HEK293 (cell line): ENCODE results near the gene PIK3R5.

Source experiments
- CTCF ChIA-PET: fragments of 350-600 bp; formaldehyde crosslinking; extraction: SDS; loops from one replicate; lab custom pipeline; 2021; ENCODE audit warnings: antibody characterized with exemption; lab: Yijun Ruan, JAX
- POLR2A ChIA-PET: fragments of 300-600 bp; formaldehyde crosslinking; extraction: SDS; loops from one replicate; lab custom pipeline; 2020; ENCODE audit warnings: antibody characterized with exemption, inconsistent platforms; lab: Yijun Ruan, JAX
- H3K27ac ChIP-seq: fragments of 200-500 bp; sonication (Bioruptor generic); 2 replicates; pipeline ENCODE4 v1.5.1; 2014; ENCODE audit warnings: low read depth, low read length, control low read depth, inconsistent platforms; ENCODE audit errors: extremely low read depth
- H3K36me3 ChIP-seq, 2 experiments: fragments of 200-500 bp in 1 of 2; sonication (Bioruptor generic) in 1 of 2; 1 replicate in 1 of 2; 2 replicates in 1 of 2; pipeline ENCODE4 v1.5.1; 2014 to 2017; ENCODE audit warnings: inconsistent platforms in 2 of 2, low read length in 2 of 2; ENCODE audit not compliant: control insufficient read depth in 2 of 2, insufficient read depth in 1 of 2
- H3K4me1 ChIP-seq: fragments of 200-500 bp; sonication (Bioruptor generic); 2 replicates; pipeline ENCODE4 v1.5.1; 2014; ENCODE audit warnings: mild to moderate bottlenecking, low read length, inconsistent platforms; ENCODE audit not compliant: control insufficient read depth, insufficient read depth
- H3K4me3 ChIP-seq: 2 replicates; pipeline ENCODE4 v1.5.1; 2011; ENCODE audit warnings: low read depth, mild to moderate bottlenecking, control low read depth, low read length, moderate library complexity
- H3K9me3 ChIP-seq: fragments of 200-500 bp; sonication (Bioruptor generic); 2 replicates; pipeline ENCODE4 v1.5.1; 2014; ENCODE audit warnings: low read depth, low read length, inconsistent platforms; ENCODE audit not compliant: control insufficient read depth, insufficient read depth
- ATF2 ChIP-seq: fragments of 450-650 bp; formaldehyde crosslinking; IDR thresholded peaks from 2 replicates; pipeline ENCODE4 v1.5.1; 2016; ENCODE audit warnings: missing biosample characterization, missing genetic modification characterization, low read depth
- BCL6B ChIP-seq: fragments of 450-650 bp; formaldehyde crosslinking; IDR thresholded peaks from 2 replicates; pipeline ENCODE4 v1.5.1; 2017; ENCODE audit warnings: missing biosample characterization, missing genetic modification characterization
- ELK4 ChIP-seq: IDR thresholded peaks from 2 replicates; pipeline ENCODE4 v1.6.1; 2011; ENCODE audit warnings: mild to moderate bottlenecking, low read depth, low read length, borderline replicate concordance
- ZBTB44 ChIP-seq: fragments of 450-650 bp; IDR thresholded peaks from 2 replicates; pipeline ENCODE4 v1.5.1; 2018; ENCODE audit warnings: missing biosample characterization, mild to moderate bottlenecking, missing genetic modification characterization
- ZNF112 ChIP-seq: fragments of 450-650 bp; formaldehyde crosslinking; IDR thresholded peaks from 2 replicates; pipeline ENCODE4 v1.5.0; 2017; ENCODE audit warnings: missing biosample characterization, missing genetic modification characterization
- ZNF114 ChIP-seq: fragments of 450-650 bp; formaldehyde crosslinking; IDR thresholded peaks from 2 replicates; pipeline ENCODE4 v1.5.0; 2017; ENCODE audit warnings: missing biosample characterization, missing genetic modification characterization
- ZNF132 ChIP-seq: fragments of 450-650 bp; formaldehyde crosslinking; IDR thresholded peaks from 2 replicates; pipeline ENCODE4 v1.5.1; 2017; ENCODE audit warnings: missing biosample characterization, missing genetic modification characterization, borderline replicate concordance
- ZNF138 ChIP-seq: fragments of 450-650 bp; formaldehyde crosslinking; IDR thresholded peaks from 2 replicates; pipeline ENCODE4 v1.5.1; 2016; ENCODE audit warnings: missing biosample characterization, missing genetic modification characterization, borderline replicate concordance
- ZNF2 ChIP-seq: fragments of 450-650 bp; formaldehyde crosslinking; IDR thresholded peaks from 2 replicates; pipeline ENCODE4 v1.5.1; 2016; ENCODE audit warnings: missing biosample characterization, missing genetic modification characterization
- ZNF223 ChIP-seq: fragments of 450-650 bp; formaldehyde crosslinking; IDR thresholded peaks from 2 replicates; pipeline ENCODE4 v1.5.1; 2016; ENCODE audit warnings: missing biosample characterization, missing genetic modification characterization
- ZNF354C ChIP-seq: fragments of 450-650 bp; formaldehyde crosslinking; IDR thresholded peaks from 2 replicates; pipeline ENCODE4 v1.5.1; 2016; ENCODE audit warnings: missing biosample characterization, missing genetic modification characterization, low read depth, borderline replicate concordance
- ZNF37A ChIP-seq: fragments of 450-650 bp; IDR thresholded peaks from 2 replicates; pipeline ENCODE4 v1.5.1; 2018; ENCODE audit warnings: missing biosample characterization, missing genetic modification characterization
- ZNF513 ChIP-seq: fragments of 450-650 bp; IDR thresholded peaks from 2 replicates; pipeline ENCODE4 v1.5.1; 2018; ENCODE audit warnings: missing biosample characterization, missing genetic modification characterization
- ZNF561 ChIP-seq: fragments of 450-650 bp; IDR thresholded peaks from 2 replicates; pipeline ENCODE4 v1.5.1; 2018; ENCODE audit warnings: missing biosample characterization, missing genetic modification characterization, borderline replicate concordance
- ZNF600 ChIP-seq: fragments of 450-650 bp; formaldehyde crosslinking; IDR thresholded peaks from 2 replicates; pipeline ENCODE4 v1.5.1; 2016; ENCODE audit warnings: missing biosample characterization, missing genetic modification characterization
- ZNF692 ChIP-seq: fragments of 450-650 bp; formaldehyde crosslinking; IDR thresholded peaks from 2 replicates; pipeline ENCODE4 v1.5.1; 2016; ENCODE audit warnings: missing biosample characterization, missing genetic modification characterization
- ZNF777 ChIP-seq: fragments of 450-650 bp; formaldehyde crosslinking; IDR thresholded peaks from 2 replicates; pipeline ENCODE4 v1.5.1; 2017; ENCODE audit warnings: missing biosample characterization, missing genetic modification characterization, borderline replicate concordance
- ZSCAN18 ChIP-seq: fragments of 450-650 bp; formaldehyde crosslinking; IDR thresholded peaks from 2 replicates; pipeline ENCODE4 v1.5.1; 2016; ENCODE audit warnings: missing biosample characterization, missing genetic modification characterization

Gene PIK3R5

GRCh38 chr17:8946476-8946875 is 19.0 kb downstream of the PIK3R5 start:
- CTCF ChIA-PET = no interaction called here
- H3K4me3 ChIP-seq = no peak overlapping the region
- no peaks in the 10 kb centered on the region for H3K4me1 ChIP-seq
- POLR2A ChIA-PET = no interaction called here
- no peaks in the 10 kb centered on the region for H3K36me3 ChIP-seq
- no peak for TF ChIP-seq ZNF600 (tag by site-specific recombination)
- TF ChIP-seq ZSCAN18 (tag by site-specific recombination) = no peak
- TF ChIP-seq ELK4 = no peak
- TF ChIP-seq ZNF692 (tag by site-specific recombination) = no peak
- H3K27ac ChIP-seq = no peak overlapping the region
- no peaks in the 10 kb centered on the region for H3K9me3 ChIP-seq

- CTCF ChIA-PET = interaction anchor here (1.0 kb wide), 1 partner anchor 52 kb away, joined by 5 read pairs; no protein-coding TSS in a partner anchor
- no peaks in the 10 kb centered on the region for H3K4me1 ChIP-seq
- no peaks in the 10 kb centered on the region for H3K36me3 ChIP-seq
- H3K4me3 ChIP-seq = no peak overlapping the region
- TF ChIP-seq ATF2 = no peak
- no peaks in the 10 kb centered on the region for H3K9me3 ChIP-seq
- POLR2A ChIA-PET = no interaction called here
- H3K27ac ChIP-seq = no peak overlapping the region
Observed at GRCh38 chr17:8946071-8946470, 19.4 kb downstream of the PIK3R5 start.

- Histone ChIP-seq H3K36me3 (no peaks in the 10 kb centered on the region), H3K4me1 (no peaks in the 10 kb centered on the region), H3K27ac (no peak overlapping the region), H3K9me3 (no peaks in the 10 kb centered on the region), H3K4me3 (no peak overlapping the region)
- ChIA-PET POLR2A (no interaction called here), CTCF (interaction anchor here (1.1 kb wide), 1 partner anchor 159 kb away, joined by 4 read pairs; no protein-coding TSS in a partner anchor)
- TF ChIP-seq ZNF777 (tag by site-specific recombination) (no peak), ZNF354C (tag by site-specific recombination) (no peak), ATF2 (no peak), ZNF37A (tag by site-specific recombination) (no peak), ZNF112 (no peak), ZNF561 (tag by site-specific recombination) (no peak), ZNF114 (no peak), ZNF132 (tag by site-specific recombination) (no peak), ZNF2 (no peak), ZBTB44 (tag by site-specific recombination) (no peak), ZNF138 (tag by site-specific recombination) (no peak), BCL6B (no peak), ZNF223 (tag by site-specific recombination) (no peak), ZNF513 (tag by site-specific recombination) (no peak)
Observed at GRCh38 chr17:8944748-8945147, 20.8 kb downstream of the PIK3R5 start.
